GM12875 (cell line): ENCODE results near the gene C16orf96.

Experiments
- H3K4me3 ChIP-seq: one replicate; pipeline ENCODE4 v1.5.1; 2011; ENCODE audit warnings: low read depth, low read length, control low read depth
- TF ChIP-seq, protein P1 (sequence below): IDR thresholded peaks from 2 replicates; pipeline ENCODE4 v1.5.1; 2011; ENCODE audit warnings: low read depth, mild to moderate bottlenecking, control low read depth, inconsistent platforms, low read length, moderate library complexity, borderline replicate concordance; ENCODE audit not compliant: insufficient read depth

The C16orf96 gene

DNA sequence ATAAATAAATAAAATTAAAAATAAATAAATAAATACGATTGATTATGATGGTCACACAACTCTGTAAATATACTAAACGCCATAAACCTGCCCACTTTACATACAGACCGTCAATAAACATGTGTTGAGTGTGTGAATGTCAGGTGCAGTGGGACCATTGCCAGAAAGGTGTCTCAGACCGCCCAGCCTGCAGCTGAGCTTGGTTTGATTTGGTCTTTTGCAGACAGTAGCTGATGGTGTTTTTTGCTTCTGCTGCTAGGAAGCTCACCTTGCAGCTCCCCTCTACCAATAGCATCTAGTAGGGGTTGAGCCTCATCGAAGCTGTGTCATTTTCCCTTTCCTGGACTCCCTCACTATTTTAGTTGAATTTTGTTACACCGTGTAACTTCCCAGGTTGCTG is 35.1 kb downstream of the C16orf96 start:
- TF ChIP-seq, protein P1, sequence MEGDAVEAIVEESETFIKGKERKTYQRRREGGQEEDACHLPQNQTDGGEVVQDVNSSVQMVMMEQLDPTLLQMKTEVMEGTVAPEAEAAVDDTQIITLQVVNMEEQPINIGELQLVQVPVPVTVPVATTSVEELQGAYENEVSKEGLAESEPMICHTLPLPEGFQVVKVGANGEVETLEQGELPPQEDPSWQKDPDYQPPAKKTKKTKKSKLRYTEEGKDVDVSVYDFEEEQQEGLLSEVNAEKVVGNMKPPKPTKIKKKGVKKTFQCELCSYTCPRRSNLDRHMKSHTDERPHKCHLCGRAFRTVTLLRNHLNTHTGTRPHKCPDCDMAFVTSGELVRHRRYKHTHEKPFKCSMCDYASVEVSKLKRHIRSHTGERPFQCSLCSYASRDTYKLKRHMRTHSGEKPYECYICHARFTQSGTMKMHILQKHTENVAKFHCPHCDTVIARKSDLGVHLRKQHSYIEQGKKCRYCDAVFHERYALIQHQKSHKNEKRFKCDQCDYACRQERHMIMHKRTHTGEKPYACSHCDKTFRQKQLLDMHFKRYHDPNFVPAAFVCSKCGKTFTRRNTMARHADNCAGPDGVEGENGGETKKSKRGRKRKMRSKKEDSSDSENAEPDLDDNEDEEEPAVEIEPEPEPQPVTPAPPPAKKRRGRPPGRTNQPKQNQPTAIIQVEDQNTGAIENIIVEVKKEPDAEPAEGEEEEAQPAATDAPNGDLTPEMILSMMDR, result no peak
- no peak overlapping the region for H3K4me3 ChIP-seq

DNA sequence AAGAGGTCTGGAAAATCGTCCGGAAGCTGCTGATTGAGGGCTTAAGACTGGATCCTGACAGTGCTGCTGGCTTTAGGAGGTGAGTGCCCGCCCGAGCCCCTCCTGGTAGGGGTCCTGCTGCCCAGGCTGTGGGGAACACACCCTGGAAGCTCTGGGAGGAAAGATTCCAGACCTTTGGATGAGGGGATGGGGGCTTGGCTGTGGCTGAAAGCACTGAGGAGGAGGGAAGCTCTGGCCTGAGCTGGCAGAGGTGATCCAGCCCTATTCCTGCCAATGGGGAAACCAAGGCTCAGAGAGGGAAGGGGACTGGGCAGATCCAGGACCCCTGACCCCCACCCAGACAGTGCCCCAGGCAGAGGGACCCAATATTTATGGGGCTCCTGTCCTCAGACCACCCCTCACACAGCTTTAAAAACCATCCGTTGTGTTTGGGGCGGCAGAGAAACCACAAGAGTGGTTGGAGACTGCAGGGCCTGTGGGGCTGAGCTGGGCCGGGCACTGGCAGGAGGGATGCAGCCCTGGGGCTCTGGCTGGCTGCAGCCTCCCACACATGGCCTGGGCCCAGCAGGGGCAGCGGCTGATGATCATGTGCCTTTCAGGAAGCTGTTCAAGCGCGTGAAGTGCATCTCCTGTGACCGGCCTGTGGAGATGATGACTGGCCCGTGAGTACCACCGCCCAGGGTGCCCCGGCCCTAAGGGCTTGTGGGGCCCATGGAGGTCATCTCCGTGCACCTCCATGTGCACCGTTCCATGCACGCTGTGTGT is 35.7 kb downstream of the C16orf96 start:
- TF ChIP-seq, protein P1, result no peak
- H3K4me3 ChIP-seq, result no peak overlapping the region

DNA sequence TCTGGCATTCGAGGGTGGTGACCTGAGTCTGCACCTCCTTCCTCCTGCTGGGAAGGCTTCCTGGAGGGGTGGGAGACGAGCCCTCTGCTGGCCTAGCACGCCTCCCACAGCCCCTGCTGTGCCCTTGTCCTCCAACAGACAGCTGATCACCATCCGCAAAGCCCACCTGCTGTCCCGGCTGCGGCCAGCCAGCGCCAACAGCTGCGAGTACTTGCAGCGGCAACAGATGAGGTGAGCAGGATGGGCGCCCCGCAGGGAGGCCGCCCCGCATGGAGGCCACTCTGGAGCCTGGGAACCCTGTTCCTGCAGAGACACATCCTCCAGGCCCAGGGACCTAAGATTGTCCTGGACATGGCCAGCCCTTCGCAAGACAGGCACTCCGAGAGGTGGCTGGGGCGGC is 36.9 kb downstream of the C16orf96 start:
- H3K4me3 ChIP-seq, result no peak overlapping the region
- TF ChIP-seq, protein P1, result no peak

DNA sequence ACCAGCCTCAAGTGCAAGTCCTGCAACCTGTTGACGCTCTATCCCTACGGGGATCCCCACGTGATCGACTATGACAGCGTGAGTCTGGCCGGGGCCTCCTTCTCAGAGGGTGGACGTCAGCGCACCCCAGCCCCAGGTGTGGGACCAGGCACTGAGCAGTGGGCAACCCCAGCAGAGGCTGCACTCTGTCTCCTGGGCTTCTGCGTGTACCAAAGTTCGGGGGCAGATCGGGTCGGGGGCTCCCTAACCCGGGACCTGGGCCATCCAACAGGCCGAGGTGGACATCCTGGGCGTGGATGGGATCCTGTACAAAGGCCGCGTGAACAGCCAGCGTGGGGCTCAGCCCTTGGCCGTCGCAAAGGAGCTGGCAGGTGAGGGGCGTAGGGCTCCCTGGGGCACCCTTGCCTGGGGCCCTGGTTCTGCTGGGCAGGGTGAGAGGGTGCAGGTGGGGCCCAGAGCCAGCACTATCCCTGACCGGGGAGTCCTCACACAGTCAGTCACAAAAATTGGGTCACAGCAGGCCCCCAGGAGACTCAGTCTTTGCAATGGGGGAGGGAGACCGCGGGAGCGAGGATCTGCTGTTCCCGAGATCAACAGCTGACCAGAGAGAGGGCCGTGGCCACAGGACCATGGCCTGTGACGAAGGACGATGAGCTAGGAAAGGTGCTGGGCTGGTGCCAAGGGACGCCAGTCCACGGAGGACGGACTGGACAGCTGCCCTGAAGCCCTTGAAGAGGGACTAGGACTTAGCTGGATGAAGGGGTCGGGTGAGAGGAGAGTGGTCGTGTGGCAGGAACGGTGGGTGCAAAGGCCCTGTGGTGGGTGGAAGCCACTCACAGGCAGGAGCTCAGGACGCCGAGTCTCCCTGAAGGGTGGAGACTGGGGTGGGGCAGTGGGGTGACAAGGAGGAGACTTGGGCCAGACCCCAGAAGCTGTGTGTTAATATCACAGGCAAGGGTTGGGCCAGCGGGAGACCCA is 38.6 kb downstream of the C16orf96 start:
- no peak overlapping the region for H3K4me3 ChIP-seq
- TF ChIP-seq, protein P1, result no peak

DNA sequence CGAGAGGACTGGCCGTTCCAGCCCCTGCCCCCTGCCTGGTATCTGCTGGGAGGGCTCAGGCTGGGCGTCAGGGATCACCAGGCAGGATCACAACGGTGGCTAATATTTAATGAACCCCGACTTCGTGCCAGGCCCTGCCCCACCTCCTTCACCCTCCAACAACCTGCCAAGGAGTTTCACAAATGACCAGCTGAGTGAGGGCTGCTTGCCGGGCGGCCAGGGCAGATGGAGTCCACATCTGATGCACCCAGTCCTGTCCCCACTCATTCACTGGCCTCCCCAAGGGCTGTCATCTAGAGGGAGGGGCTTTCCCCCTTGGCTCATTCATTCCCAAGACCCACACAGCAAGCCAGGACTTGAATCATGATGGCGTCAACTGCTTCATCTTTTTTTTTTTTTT is 41.0 kb downstream of the C16orf96 start:
- TF ChIP-seq, protein P1, result no peak
- H3K4me3 ChIP-seq, result no peak overlapping the region

DNA sequence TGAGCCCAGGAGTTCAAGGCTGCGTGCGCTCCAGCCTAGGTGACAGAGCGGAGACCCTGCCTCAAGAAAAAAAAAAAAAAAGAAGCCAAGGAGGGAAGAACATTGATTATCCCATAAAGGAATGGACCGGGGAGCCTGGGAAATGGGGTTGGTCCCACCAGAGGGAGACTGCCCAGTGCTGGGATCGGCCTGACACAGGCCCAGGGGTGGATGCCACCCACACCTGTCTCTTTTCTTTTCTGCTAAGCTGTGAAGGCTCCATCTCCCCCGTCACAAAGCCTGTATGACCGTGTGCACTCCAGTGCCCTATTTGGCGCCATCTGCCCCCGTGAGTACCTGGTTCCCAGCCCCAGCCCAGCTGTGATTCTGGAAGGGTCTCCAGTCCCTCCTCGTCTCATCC is 42.9 kb downstream of the C16orf96 start:
- TF ChIP-seq, protein P1, result no peak

More for the DNA sequence above, 42.9 kb downstream of the C16orf96 start:
- no peak overlapping the region for H3K4me3 ChIP-seq
